Superior temporal gyrus (tissue), 1 donor: ENCODE measurements around the gene CASKIN1.
"Not testable (repeated sequence)": the region's sequence is repeated elsewhere in the genome, so short reads cannot be mapped to it uniquely, and the experiment has no call there.

Source experiments
- DNase-seq: peaks from one replicate; pipeline ENCODE4 v3.0.0-alpha.2; 2016; ENCODE audit errors: extremely low spot score

Gene CASKIN1

GRCh38 chr16:2196162-2196980 lies at the start of gene CASKIN1:
Gene CASKIN1 (minus strand): TSS chr16:2196605. CDS start chr16:2196432, 173 bp downstream.
- no peak for DNase-seq

GRCh38 chr16:2244926-2245795 lies 48.8 kb upstream of the CASKIN1 start:
- no peak for DNase-seq

- no peak for DNase-seq
Measured at GRCh38 chr16:2244301-2244700, 47.9 kb upstream of the CASKIN1 start.

- no peak for DNase-seq
Measured at GRCh38 chr16:2243781-2244180, 47.4 kb upstream of the CASKIN1 start.

GRCh38 chr16:2243031-2243528 lies 46.7 kb upstream of the CASKIN1 start:
- no peak for DNase-seq

- no peak for DNase-seq
Measured at GRCh38 chr16:2242598-2242997, 46.2 kb upstream of the CASKIN1 start.

GRCh38 chr16:2240331-2240730 lies 43.9 kb upstream of the CASKIN1 start:
- not testable (repeated sequence) for DNase-seq

- no peak for DNase-seq
Measured at GRCh38 chr16:2238838-2239675, 42.7 kb upstream of the CASKIN1 start.

GRCh38 chr16:2238150-2238837 lies 41.9 kb upstream of the CASKIN1 start:
- DNase-seq, result no peak

GRCh38 chr16:2237493-2238149 lies 41.2 kb upstream of the CASKIN1 start:
- no peak for DNase-seq

- no peak for DNase-seq
Measured at GRCh38 chr16:2237102-2237482, 40.7 kb upstream of the CASKIN1 start.

GRCh38 chr16:2236337-2237101 lies 40.1 kb upstream of the CASKIN1 start, which contains the start of gene DNASE1L2:
Gene DNASE1L2 (plus strand): TSS chr16:2236444. CDS start chr16:2236817, 373 bp downstream.
- DNase-seq, result no peak

- no peak for DNase-seq
Measured at GRCh38 chr16:2235695-2236336, 39.4 kb upstream of the CASKIN1 start.

GRCh38 chr16:2235234-2235651 lies 38.8 kb upstream of the CASKIN1 start:
- no peak for DNase-seq

- no peak for DNase-seq
Measured at GRCh38 chr16:2234813-2235170, 38.4 kb upstream of the CASKIN1 start.

- no peak for DNase-seq
Measured at GRCh38 chr16:2233872-2234812, 37.7 kb upstream of the CASKIN1 start.

GRCh38 chr16:2233046-2233775 lies 36.8 kb upstream of the CASKIN1 start:
- no peak for DNase-seq
